ENCODE results near the gene HDAC11. TPM values are rescaled to one million over a fixed set of nuclear protein-coding genes. Genes with fewer than 3 reads are reported as not detected.

HDAC11 gene
- total RNA-seq, 1 experiment from 2014 or later = 7.0 TPM

DNA sequence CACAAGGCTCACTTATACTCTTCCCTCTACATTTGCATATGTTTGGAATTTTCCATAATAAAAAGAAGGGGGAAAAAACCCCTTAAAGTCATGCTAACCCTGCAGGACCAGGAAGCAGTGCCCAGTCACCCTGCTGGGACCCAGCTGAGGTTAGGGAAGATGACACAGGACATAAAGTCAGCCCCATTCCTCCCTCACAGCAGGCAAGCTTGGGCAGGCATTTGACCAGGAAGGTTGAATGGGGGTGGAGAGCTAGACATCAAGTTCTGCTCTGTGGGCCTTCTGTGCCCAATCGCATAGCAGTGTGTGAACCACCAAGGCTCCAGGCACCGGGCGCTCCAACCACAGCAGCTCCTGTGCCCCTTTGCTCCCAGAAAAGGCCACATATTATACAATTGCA is 7.1 kb upstream of the HDAC11 start:
- Histone ChIP-seq H4K91ac (ENCODE audit: insufficient read length, low read depth, low read length) (no peak overlapping the region), H3K4me2 (ENCODE audit: insufficient read depth, insufficient read length, low read length) (peak overlapping the region; percentile 1), H3K27me3 (ENCODE audit: insufficient read depth, low read length) (no peaks in the 10 kb centered on the region; the same call in 1 of the 2 replicates), H3K4me1 (ENCODE audit: insufficient read depth, low read length) (peaks cover 7% of the 10 kb centered on the region; the same call in 1 of the 2 replicates), H2AK5ac (ENCODE audit: insufficient read length, low read length) (no peak overlapping the region), H2BK5ac (ENCODE audit: insufficient read length, low read length) (no peak overlapping the region), H3K9ac (ENCODE audit: extremely low read depth, insufficient read length, low read length) (no peak overlapping the region), H3K79me1 (ENCODE audit: insufficient read depth, low read depth, low read length, poor library complexity, severe bottlenecking) (no peaks in the 10 kb centered on the region), H4K20me1 (ENCODE audit: control insufficient read depth, insufficient read depth, insufficient read length) (no peaks in the 10 kb centered on the region), H2BK120ac (ENCODE audit: low read depth, low read length, poor library complexity, severe bottlenecking) (no peak overlapping the region), H3K14ac (ENCODE audit: insufficient read depth, low read length) (no peak overlapping the region), H3K23ac (ENCODE audit: insufficient read length, low read depth, low read length) (no peak overlapping the region), H3K9me3 (ENCODE audit: control insufficient read depth, low read depth, low read length) (no peaks in the 10 kb centered on the region), H2AFZ (ENCODE audit: low read length) (no peak overlapping the region), H3K79me2 (ENCODE audit: insufficient read depth, low read length) (no peaks in the 10 kb centered on the region), H2BK20ac (ENCODE audit: low read depth, low read length, poor library complexity, severe bottlenecking) (no peak overlapping the region), H3K27ac (ENCODE audit: insufficient read length, low read depth, low read length) (no peak overlapping the region), H3K56ac (ENCODE audit: insufficient read length, low read depth, low read length) (no peak overlapping the region), H3T11ph (ENCODE audit: low read length) (no peak overlapping the region), H3K4ac (ENCODE audit: low read depth, low read length) (no peak overlapping the region), H3K18ac (ENCODE audit: insufficient read length, low read depth, low read length) (no peak overlapping the region), H3K23me2 (ENCODE audit: insufficient read length, low read depth, low read length, poor library complexity, severe bottlenecking) (no peaks in the 10 kb centered on the region), H4K5ac (ENCODE audit: insufficient read length, low read depth, low read length) (no peak overlapping the region), H4K8ac (replicated peaks; ENCODE audit: insufficient read length, low read depth, low read length) (no peak overlapping the region), H2BK15ac (ENCODE audit: low read depth, low read length) (no peak overlapping the region), H2BK12ac (ENCODE audit: insufficient read length, low read depth, low read length) (no peak overlapping the region)
- WGBS (ENCODE audit: extremely low coverage, insufficient read length, low lambda C conversion rate) = no CpG with 5 or more reads among the region's 3 CpGs
- Mint-ChIP-seq H3K27me3 (ENCODE audit: low read depth) (peaks cover 62% of the 10 kb centered on the region), H3K9me3 (no peaks in the 10 kb centered on the region; a peak in 1 of 5 replicates), H3K4me3 (no peak overlapping the region; a peak in 2 of 5 replicates), H3K36me3 (ENCODE audit: insufficient read depth in 1 of 3, low read depth in 3 of 3) (no peaks in the 10 kb centered on the region; a peak in 1 of 7 replicates), H3K27ac (no peak overlapping the region), H3K4me1 (peaks cover 23 to 34% of the 10 kb centered on the region in 2 experiments)
- no peak for DNase-seq
- TF ChIP-seq, protein P1, sequence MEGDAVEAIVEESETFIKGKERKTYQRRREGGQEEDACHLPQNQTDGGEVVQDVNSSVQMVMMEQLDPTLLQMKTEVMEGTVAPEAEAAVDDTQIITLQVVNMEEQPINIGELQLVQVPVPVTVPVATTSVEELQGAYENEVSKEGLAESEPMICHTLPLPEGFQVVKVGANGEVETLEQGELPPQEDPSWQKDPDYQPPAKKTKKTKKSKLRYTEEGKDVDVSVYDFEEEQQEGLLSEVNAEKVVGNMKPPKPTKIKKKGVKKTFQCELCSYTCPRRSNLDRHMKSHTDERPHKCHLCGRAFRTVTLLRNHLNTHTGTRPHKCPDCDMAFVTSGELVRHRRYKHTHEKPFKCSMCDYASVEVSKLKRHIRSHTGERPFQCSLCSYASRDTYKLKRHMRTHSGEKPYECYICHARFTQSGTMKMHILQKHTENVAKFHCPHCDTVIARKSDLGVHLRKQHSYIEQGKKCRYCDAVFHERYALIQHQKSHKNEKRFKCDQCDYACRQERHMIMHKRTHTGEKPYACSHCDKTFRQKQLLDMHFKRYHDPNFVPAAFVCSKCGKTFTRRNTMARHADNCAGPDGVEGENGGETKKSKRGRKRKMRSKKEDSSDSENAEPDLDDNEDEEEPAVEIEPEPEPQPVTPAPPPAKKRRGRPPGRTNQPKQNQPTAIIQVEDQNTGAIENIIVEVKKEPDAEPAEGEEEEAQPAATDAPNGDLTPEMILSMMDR (conservative IDR thresholded peaks at IDR 0.05) = no peak

Measured in H9 (cell line).